PC-3 (cell line): ENCODE measurements around the gene SYNGR2. TPM values are rescaled to one million over a fixed set of nuclear protein-coding genes. Genes with fewer than 3 reads are reported as not detected.
"Not testable (repeated sequence)": the region's sequence is repeated elsewhere in the genome, so short reads cannot be mapped to it uniquely, and the experiment has no call there.

ENCODE experiments used
- ATAC-seq: fragments of 200-7000 bp; cut with Tn5 transposase; 2 replicates; pipeline ENCODE4 v1.9.1; 2020; ENCODE audit warnings: mild to moderate bottlenecking, moderate library complexity
- BruUV-seq: library from RNA; stranded (reverse); fragments of 400-500 nt; replicated peaks from 2 replicates; lab custom pipeline; 2021; lab: Mats Ljungman, UMichigan
- CTCF ChIA-PET: fragments of 300-600 bp; sonication (Branson Sonifier 250); formaldehyde crosslinking; loops from one replicate; lab custom pipeline; 2022; ENCODE audit warnings: antibody characterized with exemption; lab: Charles Lee
- POLR2A ChIA-PET: fragments of 300-600 bp; sonication (Branson Sonifier 250); formaldehyde crosslinking; loops from one replicate; lab custom pipeline; 2022; ENCODE audit warnings: antibody characterized with exemption; ENCODE audit not compliant: unreplicated experiment; lab: Charles Lee
- DNase-seq: peaks from one replicate; pipeline ENCODE4 v3.0.0-alpha.2; 2015
- H2AFZ ChIP-seq: fragments of 300-600 bp; sonication (generic); 2 replicates; pipeline ENCODE4 v1.6.0; 2016; ENCODE audit warnings: antibody characterized with exemption, low read length
- H3F3A ChIP-seq: fragments of 300-600 bp; sonication (generic); one replicate; pipeline ENCODE4 v1.6.0; 2017; ENCODE audit warnings: antibody characterized with exemption, low read length, control low read depth, mild to moderate bottlenecking; ENCODE audit not compliant: unreplicated experiment
- H3K27ac ChIP-seq: fragments of 300-600 bp; sonication (generic); 2 replicates; pipeline ENCODE4 v1.5.1; 2016; ENCODE audit warnings: mild to moderate bottlenecking, low read length
- H3K27me3 ChIP-seq: fragments of 300-600 bp; sonication (generic); 2 replicates; pipeline ENCODE4 v1.6.1; 2016; ENCODE audit warnings: low read length, mixed read lengths
- H3K36me3 ChIP-seq: fragments of 300-600 bp; sonication (generic); 2 replicates; pipeline ENCODE4 v1.6.1; 2016; ENCODE audit warnings: low read depth, mixed run types, low read length, mixed read lengths
- H3K4me1 ChIP-seq: fragments of 300-600 bp; sonication (generic); 2 replicates; pipeline ENCODE4 v1.5.1; 2016; ENCODE audit warnings: low read length; ENCODE audit not compliant: insufficient read depth
- H3K4me2 ChIP-seq: fragments of 300-600 bp; sonication (generic); 2 replicates; pipeline ENCODE4 v1.6.0; 2016; ENCODE audit warnings: low read length
- H3K4me3 ChIP-seq: fragments of 300-600 bp; sonication (generic); 2 replicates; pipeline ENCODE4 v1.5.1; 2016; ENCODE audit warnings: mild to moderate bottlenecking, low read length, mixed read lengths
- H3K79me2 ChIP-seq: fragments of 300-600 bp; sonication (generic); 2 replicates; pipeline ENCODE4 v1.6.1; 2017; ENCODE audit warnings: low read length, mixed read lengths
- H3K9ac ChIP-seq: fragments of 300-600 bp; sonication (generic); 2 replicates; pipeline ENCODE4 v1.6.0; 2016; ENCODE audit warnings: mild to moderate bottlenecking, low read length
- H3K9me2 ChIP-seq: fragments of 300-600 bp; sonication (generic); replicated peaks from 2 replicates; pipeline ENCODE4 v1.6.1; 2016; ENCODE audit warnings: mixed run types, low read length, mixed read lengths
- H3K9me3 ChIP-seq: fragments of 300-600 bp; sonication (generic); 2 replicates; pipeline ENCODE4 v1.6.1; 2016; ENCODE audit warnings: low read length, mixed read lengths
- H4K20me1 ChIP-seq: fragments of 300-600 bp; sonication (generic); 2 replicates; pipeline ENCODE4 v1.6.1; 2016; ENCODE audit warnings: low read length, mixed read lengths
- EZH2 ChIP-seq: fragments of 300-600 bp; sonication (generic); IDR thresholded peaks from one replicate; pipeline ENCODE4 v1.6.1; 2017; ENCODE audit warnings: antibody characterized with exemption, mild to moderate bottlenecking, low read length; ENCODE audit not compliant: unreplicated experiment
- EZH2phosphoT487 ChIP-seq: fragments of 300-600 bp; sonication (generic); IDR thresholded peaks from 2 replicates; pipeline ENCODE4 v1.6.1; 2018; ENCODE audit warnings: mild to moderate bottlenecking, antibody characterized with exemption, low read length, borderline replicate concordance
- intact Hi-C: fragments of 100-400 bp; cut with micrococcal nuclease; formaldehyde crosslinking; loops from 2 replicates; pipeline ENCODE4 v1.9.0; 2023
- total RNA-seq: library from RNA; depleted of rRNA; stranded (reverse); fragments of >200 nt; gene quantifications from 2 replicates; pipeline ENCODE4 v1.2.3, GENCODE V29; 2014
- TF ChIP-seq, protein P1 (sequence below): fragments of 300-600 bp; sonication (generic); conservative IDR thresholded peaks from 2 replicates; pipeline ENCODE4 v1.5.1; 2017; ENCODE audit warnings: antibody characterized with exemption, low read depth, mild to moderate bottlenecking, low read length

Gene SYNGR2
- total RNA-seq, 1 experiment from 2014 or later = 213 TPM

DNA sequence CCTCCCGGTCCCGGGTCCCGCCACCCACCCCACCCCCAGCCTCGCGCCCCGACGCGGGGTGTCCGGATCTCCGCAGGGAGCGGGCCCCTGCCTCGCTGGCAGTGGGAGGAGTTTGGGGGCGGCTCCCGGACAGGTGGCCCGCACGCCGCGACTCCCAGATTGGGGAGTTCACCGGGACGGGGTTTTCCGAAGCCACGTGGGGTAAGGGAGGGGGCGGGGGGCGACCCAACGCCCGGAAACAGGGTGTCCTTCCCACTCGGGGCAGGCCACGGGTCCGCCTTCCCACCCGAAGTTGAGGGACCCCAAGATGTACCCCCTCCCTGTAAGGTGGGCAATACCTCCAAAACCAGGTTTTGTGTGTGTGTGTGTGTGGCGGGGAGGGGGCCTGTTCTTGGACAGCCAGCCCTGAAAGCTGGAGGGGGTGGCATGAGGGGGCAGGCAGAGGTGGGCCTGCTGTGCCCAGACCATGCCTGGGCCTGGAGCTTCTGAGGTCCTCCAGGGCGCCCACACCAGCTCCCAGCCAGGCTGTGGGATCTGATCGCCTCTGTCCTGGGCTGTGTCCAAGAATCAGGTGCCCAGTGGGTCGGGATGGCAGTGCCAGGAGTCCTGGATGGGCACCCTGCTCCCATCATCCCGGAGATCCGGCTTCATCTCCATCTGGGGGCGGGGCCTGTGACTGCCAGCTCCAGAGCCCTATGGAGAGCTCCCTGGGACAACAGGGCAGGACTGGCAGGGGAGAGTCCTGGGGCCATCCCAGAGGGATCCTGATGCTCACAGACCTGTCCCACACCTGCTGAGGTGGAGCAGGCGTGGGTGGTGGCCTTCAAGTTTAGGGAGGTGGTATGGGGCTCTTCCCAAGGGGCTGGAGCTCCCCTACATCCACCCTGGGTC, 767 bp downstream of the SYNGR2 start:
- Histone ChIP-seq H3F3A (peaks cover 14% of the 10 kb centered on the region), H3K36me3 (peaks cover 23% of the 10 kb centered on the region; the same call in 1 of the 2 replicates), H3K9me3 (no peaks in the 10 kb centered on the region), H3K4me2 (peak overlapping the region; percentile 88), H3K27me3 (no peaks in the 10 kb centered on the region), H2AFZ (peak overlapping the region; percentile 29; the same call in 1 of the 2 replicates), H3K4me3 (peak overlapping the region; percentile 76), H4K20me1 (peaks cover 19% of the 10 kb centered on the region), H3K9ac (peak overlapping the region; percentile 89), H3K9me2 (no peaks in the 10 kb centered on the region), H3K4me1 (peaks cover 20% of the 10 kb centered on the region), H3K79me2 (peaks cover 33% of the 10 kb centered on the region), H3K27ac (peak overlapping the region; percentile 48)
- DNase-seq (peak; percentile 84), ATAC-seq (peak; percentile 72)
- BruUV-seq = no TSS peak
- ChIA-PET CTCF (interaction anchor here (0.5 kb wide), 3 partner anchors 37 to 595 kb away, joined by 3 to 5 read pairs (median 4); partner anchors contain the start of gene TMC6), POLR2A (interaction anchor here (0.6 to 1.2 kb wide), 2 partner anchors 24 to 41 kb away, joined by 4 to 16 read pairs; partner anchors contain the start of gene TMC6)
- TF ChIP-seq EZH2 (no peak), EZH2phosphoT487 (no peak)
- TF ChIP-seq, protein P1, sequence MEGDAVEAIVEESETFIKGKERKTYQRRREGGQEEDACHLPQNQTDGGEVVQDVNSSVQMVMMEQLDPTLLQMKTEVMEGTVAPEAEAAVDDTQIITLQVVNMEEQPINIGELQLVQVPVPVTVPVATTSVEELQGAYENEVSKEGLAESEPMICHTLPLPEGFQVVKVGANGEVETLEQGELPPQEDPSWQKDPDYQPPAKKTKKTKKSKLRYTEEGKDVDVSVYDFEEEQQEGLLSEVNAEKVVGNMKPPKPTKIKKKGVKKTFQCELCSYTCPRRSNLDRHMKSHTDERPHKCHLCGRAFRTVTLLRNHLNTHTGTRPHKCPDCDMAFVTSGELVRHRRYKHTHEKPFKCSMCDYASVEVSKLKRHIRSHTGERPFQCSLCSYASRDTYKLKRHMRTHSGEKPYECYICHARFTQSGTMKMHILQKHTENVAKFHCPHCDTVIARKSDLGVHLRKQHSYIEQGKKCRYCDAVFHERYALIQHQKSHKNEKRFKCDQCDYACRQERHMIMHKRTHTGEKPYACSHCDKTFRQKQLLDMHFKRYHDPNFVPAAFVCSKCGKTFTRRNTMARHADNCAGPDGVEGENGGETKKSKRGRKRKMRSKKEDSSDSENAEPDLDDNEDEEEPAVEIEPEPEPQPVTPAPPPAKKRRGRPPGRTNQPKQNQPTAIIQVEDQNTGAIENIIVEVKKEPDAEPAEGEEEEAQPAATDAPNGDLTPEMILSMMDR = no peak
- intact Hi-C loops = loop anchor here (1.0 to 2.0 kb wide), 3 partner anchors 18 to 41 kb away; partner anchors contain the start of genes AFMID, TK1 and TMC6

DNA sequence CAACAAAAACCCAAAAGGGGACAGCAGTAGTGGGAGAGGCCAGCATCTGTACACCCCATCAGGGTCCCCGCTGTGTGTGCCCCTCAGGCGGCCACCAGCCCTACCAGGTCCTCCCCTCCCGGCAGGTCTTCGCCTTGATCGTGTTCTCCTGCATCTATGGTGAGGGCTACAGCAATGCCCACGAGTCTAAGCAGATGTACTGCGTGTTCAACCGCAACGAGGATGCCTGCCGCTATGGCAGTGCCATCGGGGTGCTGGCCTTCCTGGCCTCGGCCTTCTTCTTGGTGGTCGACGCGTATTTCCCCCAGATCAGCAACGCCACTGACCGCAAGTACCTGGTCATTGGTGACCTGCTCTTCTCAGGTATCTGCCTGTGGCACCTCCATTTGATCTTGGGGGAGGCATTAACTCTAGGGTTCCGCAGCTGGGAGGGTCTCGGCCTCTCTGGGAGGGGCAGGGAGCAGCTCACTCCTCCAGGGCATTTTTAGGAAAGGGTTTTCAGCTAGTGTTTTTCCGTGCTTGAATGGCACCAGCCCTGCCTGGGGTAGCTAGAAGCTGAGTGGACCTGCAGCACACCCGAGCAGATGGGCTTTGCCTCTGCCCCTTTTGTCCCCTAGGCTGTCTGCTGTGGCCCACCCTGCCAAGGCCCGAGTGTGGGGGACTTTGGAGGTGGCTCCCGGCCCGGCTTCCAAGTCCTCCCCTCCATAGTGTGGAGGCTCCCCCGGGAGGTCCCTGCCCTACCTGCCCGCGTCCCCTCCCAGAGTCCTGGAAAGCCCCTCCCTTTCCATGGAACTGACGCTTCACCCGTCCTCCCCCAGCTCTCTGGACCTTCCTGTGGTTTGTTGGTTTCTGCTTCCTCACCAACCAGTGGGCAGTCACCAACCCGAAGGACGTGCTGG, 2.6 kb downstream of the SYNGR2 start:
- Histone ChIP-seq H4K20me1 (peaks cover 19% of the 10 kb centered on the region), H3K9ac (no peak overlapping the region), H3K79me2 (peaks cover 33% of the 10 kb centered on the region), H3K4me1 (peaks cover 20% of the 10 kb centered on the region), H3F3A (peaks cover 23% of the 10 kb centered on the region), H3K36me3 (peaks cover 23% of the 10 kb centered on the region; the same call in 1 of the 2 replicates), H3K9me3 (no peaks in the 10 kb centered on the region), H3K27ac (no peak overlapping the region), H3K4me3 (no peak overlapping the region), H3K9me2 (no peaks in the 10 kb centered on the region), H2AFZ (no peak overlapping the region), H3K27me3 (no peaks in the 10 kb centered on the region), H3K4me2 (no peak overlapping the region)
- no TSS peak for BruUV-seq
- DNase-seq (no peak), ATAC-seq (no peak)
- intact Hi-C loops = no loop called here
- no peak for TF ChIP-seq EZH2phosphoT487
- TF ChIP-seq EZH2 = no peak
- TF ChIP-seq, protein P1 = no peak
- POLR2A ChIA-PET = no interaction called here
- CTCF ChIA-PET = no interaction called here

DNA sequence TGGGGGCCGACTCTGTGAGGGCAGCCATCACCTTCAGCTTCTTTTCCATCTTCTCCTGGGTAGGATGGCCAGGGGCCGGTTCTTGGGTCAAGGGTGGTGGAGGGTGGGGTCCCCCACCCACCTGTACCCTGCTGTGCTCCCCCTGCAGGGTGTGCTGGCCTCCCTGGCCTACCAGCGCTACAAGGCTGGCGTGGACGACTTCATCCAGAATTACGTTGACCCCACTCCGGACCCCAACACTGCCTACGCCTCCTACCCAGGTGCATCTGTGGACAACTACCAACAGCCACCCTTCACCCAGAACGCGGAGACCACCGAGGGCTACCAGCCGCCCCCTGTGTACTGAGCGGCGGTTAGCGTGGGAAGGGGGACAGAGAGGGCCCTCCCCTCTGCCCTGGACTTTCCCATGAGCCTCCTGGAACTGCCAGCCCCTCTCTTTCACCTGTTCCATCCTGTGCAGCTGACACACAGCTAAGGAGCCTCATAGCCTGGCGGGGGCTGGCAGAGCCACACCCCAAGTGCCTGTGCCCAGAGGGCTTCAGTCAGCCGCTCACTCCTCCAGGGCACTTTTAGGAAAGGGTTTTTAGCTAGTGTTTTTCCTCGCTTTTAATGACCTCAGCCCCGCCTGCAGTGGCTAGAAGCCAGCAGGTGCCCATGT, 3.3 kb downstream of the SYNGR2 start:
- H2AFZ ChIP-seq, H3K9me2 ChIP-seq, ATAC-seq, DNase-seq, H3K27ac ChIP-seq, H3K4me3 ChIP-seq, H3K9me3 ChIP-seq, BruUV-seq, intact Hi-C loops, CTCF ChIA-PET, H3K27me3 ChIP-seq, H3K4me2 ChIP-seq, H3K9ac ChIP-seq: not testable (repeated sequence)
- Histone ChIP-seq H3K36me3 (peaks cover 26% of the 10 kb centered on the region; the same call in 1 of the 2 replicates), H3K79me2 (peaks cover 33% of the 10 kb centered on the region), H3K4me1 (peaks cover 20% of the 10 kb centered on the region), H4K20me1 (peaks cover 19% of the 10 kb centered on the region), H3F3A (peaks cover 23% of the 10 kb centered on the region)
- POLR2A ChIA-PET = interaction anchor here (0.6 kb wide), 1 partner anchor 15 kb away, joined by 3 read pairs; the partner anchor contains the start of genes AFMID and TK1
